Prostate gland (tissue), 2 donors: ENCODE results near the gene AGBL5. TPM values are rescaled to one million over a fixed set of nuclear protein-coding genes. Genes with fewer than 3 reads are reported as not detected.
A peak's percentile ranks its signal among the peaks of the same experiment; 100 is the strongest.

Experiments
- DNase-seq: peaks from one replicate; pipeline ENCODE4 v3.0.0-alpha.2; 2019; ENCODE audit warnings: low spot score
- H3K27ac ChIP-seq, 2 donors: fragments of 200-600 bp; sonication (generic); 2 replicates each; pipeline ENCODE4 v1.5.1; 2017 to 2019
- H3K27me3 ChIP-seq: fragments of 200-600 bp; sonication (generic); replicated peaks from 2 replicates; pipeline ENCODE4 v1.5.1; 2019; ENCODE audit not compliant: insufficient read depth
- H3K36me3 ChIP-seq, 2 donors: fragments of 200-600 bp; sonication (generic); 1 replicate in 1 of 2; 2 replicates in 1 of 2; pipeline versions ENCODE4 v1.5.1 to v1.8.1; 2017 to 2019
- H3K4me1 ChIP-seq: fragments of 200-600 bp; sonication (generic); replicated peaks from 2 replicates; pipeline ENCODE4 v1.5.1; 2019
- H3K4me3 ChIP-seq, 2 donors: fragments of 200-600 bp; sonication (generic); 2 replicates each; pipeline ENCODE4 v1.5.1; 2017 to 2019
- H3K9me3 ChIP-seq: fragments of 200-600 bp; sonication (generic); 2 replicates; pipeline ENCODE4 v1.5.1; 2017
- POLR2A ChIP-seq: fragments of 450-650 bp; IDR thresholded peaks from one replicate; pipeline ENCODE4 v1.6.1; 2016; ENCODE audit warnings: antibody characterized with exemption, mild to moderate bottlenecking
- POLR2AphosphoS5 ChIP-seq: sonication (generic); formaldehyde crosslinking; IDR thresholded peaks from one replicate; pipeline ENCODE4 v1.6.1; 2017; ENCODE audit warnings: antibody characterized with exemption
- WGBS: methylation state at CpG from one replicate; pipeline ENCODE4 v1.1.5; 2018; 5-methylcytosine and 5-hydroxymethylcytosine counted together
- intact Hi-C: fragments of 100-400 bp; cut with DNase I; formaldehyde crosslinking; loops from one replicate; pipeline ENCODE4 v1.14.2; 2022
- total RNA-seq, 2 donors: library from RNA; depleted of rRNA; stranded (reverse); fragments of >200 nt; gene quantifications; one replicate each; pipeline ENCODE4 v1.1.0, GENCODE V29; 2016
- TF ChIP-seq, protein P1 (sequence below), 4 experiments: fragments of 200-600 bp in 2 of 4; fragments of 450-650 bp in 2 of 4; sonication (generic) in 2 of 4; IDR thresholded peaks; 1 replicate in 3 of 4; 2 replicates in 1 of 4; pipeline ENCODE4 v1.5.1; 2016 to 2019; ENCODE audit warnings: antibody characterized with exemption in 4 of 4, mild to moderate bottlenecking in 2 of 4, moderate library complexity in 2 of 4

AGBL5 gene
- total RNA-seq, 2 donors from 2014 or later, result 31.9 to 87.1 TPM

DNA sequence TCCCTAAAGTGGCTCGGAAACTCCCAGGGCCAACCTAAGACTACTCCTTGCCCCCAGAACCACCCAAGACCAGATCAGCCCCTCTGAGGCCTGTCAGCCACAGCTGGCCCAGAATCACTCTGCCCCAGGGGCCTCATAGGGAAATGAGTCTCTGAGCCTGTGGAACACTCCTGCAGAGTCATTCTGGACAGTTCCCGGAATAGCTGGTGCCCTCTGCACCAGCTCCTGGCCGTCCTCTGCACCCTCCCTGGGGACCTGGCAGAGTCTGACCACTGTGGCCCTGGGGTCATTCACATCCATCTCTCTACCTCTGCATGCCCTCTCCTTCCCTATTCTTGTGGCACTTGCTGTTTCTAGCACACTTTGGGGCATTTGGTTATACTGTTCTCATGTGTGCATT lies 33.3 kb upstream of the AGBL5 start:
- peaks cover 0 to 8% of the 10 kb centered on the region in 2 donors for H3K36me3 ChIP-seq
- 95% methylated on average over 3 of the region's 3 CpGs for WGBS
- intact Hi-C loops, result loop anchor here (5.0 kb wide), 1 partner anchor 171 kb away; the partner anchor contains the start of gene DPYSL5
- H3K27ac ChIP-seq, result no peak overlapping the region
- no peaks in the 10 kb centered on the region for H3K27me3 ChIP-seq
- DNase-seq, result no peak
- H3K4me1 ChIP-seq, result no peaks in the 10 kb centered on the region
- TF ChIP-seq POLR2A (no peak), POLR2AphosphoS5 (no peak)
- TF ChIP-seq, protein P1, sequence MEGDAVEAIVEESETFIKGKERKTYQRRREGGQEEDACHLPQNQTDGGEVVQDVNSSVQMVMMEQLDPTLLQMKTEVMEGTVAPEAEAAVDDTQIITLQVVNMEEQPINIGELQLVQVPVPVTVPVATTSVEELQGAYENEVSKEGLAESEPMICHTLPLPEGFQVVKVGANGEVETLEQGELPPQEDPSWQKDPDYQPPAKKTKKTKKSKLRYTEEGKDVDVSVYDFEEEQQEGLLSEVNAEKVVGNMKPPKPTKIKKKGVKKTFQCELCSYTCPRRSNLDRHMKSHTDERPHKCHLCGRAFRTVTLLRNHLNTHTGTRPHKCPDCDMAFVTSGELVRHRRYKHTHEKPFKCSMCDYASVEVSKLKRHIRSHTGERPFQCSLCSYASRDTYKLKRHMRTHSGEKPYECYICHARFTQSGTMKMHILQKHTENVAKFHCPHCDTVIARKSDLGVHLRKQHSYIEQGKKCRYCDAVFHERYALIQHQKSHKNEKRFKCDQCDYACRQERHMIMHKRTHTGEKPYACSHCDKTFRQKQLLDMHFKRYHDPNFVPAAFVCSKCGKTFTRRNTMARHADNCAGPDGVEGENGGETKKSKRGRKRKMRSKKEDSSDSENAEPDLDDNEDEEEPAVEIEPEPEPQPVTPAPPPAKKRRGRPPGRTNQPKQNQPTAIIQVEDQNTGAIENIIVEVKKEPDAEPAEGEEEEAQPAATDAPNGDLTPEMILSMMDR (IDR thresholded peaks at IDR 0.05), result no peak
- no peak overlapping the region for H3K4me3 ChIP-seq
- H3K9me3 ChIP-seq, result no peaks in the 10 kb centered on the region

DNA sequence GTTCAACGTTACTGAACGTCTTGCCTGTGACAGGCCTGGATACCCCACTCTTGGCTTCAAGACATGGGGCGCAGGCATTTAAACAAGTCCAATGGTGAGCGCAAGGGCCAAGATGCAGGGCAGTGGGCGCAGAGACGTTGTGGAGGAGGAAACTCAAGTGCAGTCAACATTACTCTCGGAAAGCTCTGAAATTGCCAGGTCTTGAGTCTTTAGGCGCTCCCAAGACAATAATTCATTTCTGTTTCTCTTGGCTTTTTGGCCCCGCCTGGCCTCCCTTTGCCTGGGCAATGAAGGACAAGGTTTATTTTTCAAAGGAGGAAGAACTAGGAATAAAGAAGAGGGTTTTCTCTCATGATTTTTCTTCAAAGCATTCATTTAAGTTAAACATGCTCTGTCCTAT lies 32.0 kb upstream of the AGBL5 start:
- H3K36me3 ChIP-seq, result peaks cover 0 to 8% of the 10 kb centered on the region in 2 donors
- intact Hi-C loops, result loop anchor here (5.0 kb wide), 1 partner anchor 172 kb away; the partner anchor contains the start of gene DPYSL5
- no peak overlapping the region for H3K27ac ChIP-seq
- WGBS, result 95% methylated on average over 9 of the region's 9 CpGs
- no peaks in the 10 kb centered on the region for H3K9me3 ChIP-seq
- no peaks in the 10 kb centered on the region for H3K27me3 ChIP-seq
- DNase-seq, result no peak
- TF ChIP-seq, protein P1 (IDR thresholded peaks at IDR 0.05), result no peak
- TF ChIP-seq POLR2AphosphoS5 (no peak), POLR2A (no peak)
- H3K4me3 ChIP-seq, result no peak overlapping the region
- H3K4me1 ChIP-seq, result no peaks in the 10 kb centered on the region

- no peak overlapping the region for H3K4me3 ChIP-seq
- 60% methylated on average over 9 of the region's 9 CpGs for WGBS
- H3K36me3 ChIP-seq, result peaks cover 0 to 8% of the 10 kb centered on the region in 2 donors
- intact Hi-C loops, result loop anchor here (5.0 kb wide), 1 partner anchor 173 kb away; the partner anchor contains the start of gene DPYSL5
- no peak for DNase-seq
- no peaks in the 10 kb centered on the region for H3K4me1 ChIP-seq
- H3K27me3 ChIP-seq, result no peaks in the 10 kb centered on the region
- no peak overlapping the region for H3K27ac ChIP-seq
- H3K9me3 ChIP-seq, result no peaks in the 10 kb centered on the region
- TF ChIP-seq, protein P1 (IDR thresholded peaks at IDR 0.05), result no peak
- TF ChIP-seq POLR2A (no peak), POLR2AphosphoS5 (no peak)
These were observed 31.3 kb upstream of the AGBL5 start for GRCh38 chr2:27019931-27020855.

- intact Hi-C loops, result no loop called here
- peaks cover 0 to 8% of the 10 kb centered on the region in 2 donors for H3K36me3 ChIP-seq
- DNase-seq, result peak; percentile 48
- no peak overlapping the region for H3K27ac ChIP-seq
- WGBS, result 60% methylated on average over 11 of the region's 11 CpGs
- H3K9me3 ChIP-seq, result no peaks in the 10 kb centered on the region
- no peaks in the 10 kb centered on the region for H3K27me3 ChIP-seq
- no peaks in the 10 kb centered on the region for H3K4me1 ChIP-seq
- no peak overlapping the region for H3K4me3 ChIP-seq
- no peak for TF ChIP-seq POLR2AphosphoS5
- TF ChIP-seq, protein P1 (IDR thresholded peaks at IDR 0.05), result no peak
- no peak for TF ChIP-seq POLR2A
These were observed 30.0 kb upstream of the AGBL5 start for GRCh38 chr2:27021253-27022049.
